22Rv1 (cell line): Measurements from ENCODE around the gene RASSF7.

Source experiments
- H3K27ac ChIP-seq: fragments of 450-650 bp; 2 replicates; pipeline ENCODE4 v1.5.1; 2017
- ZFX ChIP-seq: fragments of 450-650 bp; IDR thresholded peaks from 2 replicates; pipeline ENCODE4 v1.6.1; 2017; ENCODE audit warnings: antibody characterized with exemption, borderline replicate concordance
- TF ChIP-seq, protein P1 (sequence below): fragments of 450-650 bp; IDR thresholded peaks from 2 replicates; pipeline ENCODE4 v1.5.1; 2017; ENCODE audit warnings: mild to moderate bottlenecking

RASSF7 gene

DNA sequence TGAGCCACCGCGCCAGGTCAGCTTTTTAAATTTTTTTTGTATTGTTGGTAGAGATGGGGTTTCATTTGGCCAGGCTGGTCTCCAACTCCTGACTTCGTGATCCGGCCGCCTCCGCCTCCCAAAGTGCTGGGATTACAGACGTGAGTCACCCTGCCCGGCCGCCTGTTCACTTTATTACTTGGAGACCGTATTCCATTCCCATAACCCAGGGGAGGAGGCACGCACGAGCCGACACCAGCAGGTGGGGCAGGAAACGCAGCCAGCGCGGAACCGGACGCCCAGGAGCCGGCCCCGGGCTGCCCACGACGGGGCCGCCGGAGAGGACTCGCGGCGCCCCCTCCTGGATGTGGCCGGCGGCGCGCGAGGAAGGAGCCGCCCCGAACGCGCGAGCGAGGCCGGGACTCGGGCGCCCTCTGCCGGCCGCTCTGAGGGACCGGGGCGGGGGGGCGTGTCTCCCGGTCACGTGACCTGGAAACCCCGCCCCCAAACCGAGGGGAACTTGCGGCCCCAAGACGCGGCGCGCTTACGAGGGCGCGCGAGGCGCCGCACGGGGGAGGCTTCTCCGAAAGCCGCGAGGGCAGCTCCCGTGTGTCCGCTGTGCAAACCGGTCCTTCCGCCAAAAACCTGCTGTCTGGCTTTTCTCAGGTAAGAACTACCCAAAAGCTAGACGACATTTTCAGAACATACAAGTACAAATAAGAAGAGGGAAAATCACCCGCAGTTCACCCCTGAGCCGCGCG lies 42.1 kb upstream of the RASSF7 start:
- H3K27ac ChIP-seq, result peak overlapping the region; percentile 89

DNA sequence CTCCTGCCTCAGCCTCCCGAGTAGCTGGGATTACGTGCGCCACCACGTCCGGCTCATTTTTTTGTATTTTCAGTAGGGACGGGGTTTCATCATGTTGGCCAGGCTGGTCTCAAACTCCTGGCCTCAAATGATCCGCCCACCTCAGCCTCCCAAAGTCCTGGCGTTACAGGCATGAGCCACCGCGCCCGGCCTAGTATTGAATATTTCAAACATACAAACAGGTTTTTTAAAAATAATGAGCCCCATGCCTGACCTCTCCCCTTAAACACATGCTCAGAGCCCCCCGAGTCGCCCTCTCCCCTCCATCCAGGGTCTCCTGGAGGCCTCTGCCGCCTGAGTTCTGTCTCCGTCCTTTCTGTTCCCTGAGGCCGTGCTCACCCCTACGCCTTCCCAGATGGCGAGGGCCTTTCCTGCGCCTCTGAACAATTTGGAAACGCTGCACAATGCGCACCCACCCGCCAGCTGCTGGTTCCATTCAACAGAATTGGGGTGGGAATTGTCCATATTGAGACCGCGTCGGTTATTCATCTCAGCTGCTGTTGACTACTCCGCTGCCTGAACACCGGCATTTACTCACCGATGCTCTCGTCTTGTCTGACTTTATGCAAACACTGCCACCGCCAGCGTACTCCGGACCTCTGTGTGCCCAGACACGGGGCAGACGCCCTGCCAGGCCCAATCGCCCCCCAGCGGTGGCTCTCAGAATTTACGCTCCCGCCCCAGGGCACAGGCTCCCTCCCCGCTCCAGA lies 40.2 kb upstream of the RASSF7 start:
- H3K27ac ChIP-seq, result no peak overlapping the region
- TF ChIP-seq, protein P1, sequence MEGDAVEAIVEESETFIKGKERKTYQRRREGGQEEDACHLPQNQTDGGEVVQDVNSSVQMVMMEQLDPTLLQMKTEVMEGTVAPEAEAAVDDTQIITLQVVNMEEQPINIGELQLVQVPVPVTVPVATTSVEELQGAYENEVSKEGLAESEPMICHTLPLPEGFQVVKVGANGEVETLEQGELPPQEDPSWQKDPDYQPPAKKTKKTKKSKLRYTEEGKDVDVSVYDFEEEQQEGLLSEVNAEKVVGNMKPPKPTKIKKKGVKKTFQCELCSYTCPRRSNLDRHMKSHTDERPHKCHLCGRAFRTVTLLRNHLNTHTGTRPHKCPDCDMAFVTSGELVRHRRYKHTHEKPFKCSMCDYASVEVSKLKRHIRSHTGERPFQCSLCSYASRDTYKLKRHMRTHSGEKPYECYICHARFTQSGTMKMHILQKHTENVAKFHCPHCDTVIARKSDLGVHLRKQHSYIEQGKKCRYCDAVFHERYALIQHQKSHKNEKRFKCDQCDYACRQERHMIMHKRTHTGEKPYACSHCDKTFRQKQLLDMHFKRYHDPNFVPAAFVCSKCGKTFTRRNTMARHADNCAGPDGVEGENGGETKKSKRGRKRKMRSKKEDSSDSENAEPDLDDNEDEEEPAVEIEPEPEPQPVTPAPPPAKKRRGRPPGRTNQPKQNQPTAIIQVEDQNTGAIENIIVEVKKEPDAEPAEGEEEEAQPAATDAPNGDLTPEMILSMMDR, result no peak
- TF ChIP-seq ZFX, result no peak

More for the DNA sequence above, 42.1 kb upstream of the RASSF7 start:
- no peak for TF ChIP-seq ZFX
- TF ChIP-seq, protein P1, result peak; percentile 100

DNA sequence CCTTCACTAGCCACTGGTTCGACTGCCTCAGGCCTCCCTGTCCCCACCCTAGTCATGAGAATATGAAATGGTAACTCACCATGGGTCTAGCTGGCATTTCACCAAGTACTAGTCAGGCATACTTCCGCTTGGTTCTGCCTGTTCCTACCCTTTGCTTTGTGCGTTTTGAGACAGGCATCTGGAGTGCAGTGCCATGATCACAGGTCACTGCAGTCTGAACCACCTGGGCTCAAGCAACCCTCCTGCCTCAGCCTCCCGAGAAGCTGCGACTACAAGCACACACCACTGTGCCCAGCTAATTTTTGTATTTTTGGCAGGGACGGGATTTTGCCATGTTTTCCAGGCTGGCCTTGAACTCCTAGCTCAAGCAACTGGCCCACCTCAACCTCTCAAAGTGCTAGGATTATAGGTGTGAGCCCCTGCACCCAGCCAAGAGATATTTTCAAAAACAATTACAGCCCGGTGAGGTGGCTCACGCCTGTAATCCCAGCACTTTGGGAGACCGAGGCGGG lies 39.5 kb upstream of the RASSF7 start:
- no peak overlapping the region for H3K27ac ChIP-seq

DNA sequence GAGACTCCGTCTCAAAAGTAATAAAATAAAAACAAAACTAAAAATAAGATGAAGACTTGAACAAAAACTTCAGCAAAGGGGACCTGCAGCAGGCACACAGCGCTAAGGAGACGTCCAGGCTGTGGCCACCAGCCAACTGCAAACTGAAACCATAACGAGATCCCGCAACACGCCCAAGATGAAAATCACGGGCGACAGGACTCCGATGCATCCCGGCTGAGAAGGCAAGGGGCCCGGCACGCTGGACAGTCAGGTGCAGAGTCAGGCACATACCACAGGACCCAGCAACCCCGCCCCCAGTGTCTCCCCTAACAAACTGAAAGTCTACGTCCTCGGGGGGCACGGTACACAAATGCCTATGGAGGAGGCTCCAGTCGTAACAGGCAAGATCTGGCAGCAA lies 34.6 kb upstream of the RASSF7 start:
- TF ChIP-seq ZFX, result no peak
- TF ChIP-seq, protein P1, result no peak
- H3K27ac ChIP-seq, result peak overlapping the region; percentile 7; the same call in 1 of the 2 replicates

More for the DNA sequence above, 39.5 kb upstream of the RASSF7 start:
- TF ChIP-seq ZFX, result no peak
- TF ChIP-seq, protein P1, result no peak

DNA sequence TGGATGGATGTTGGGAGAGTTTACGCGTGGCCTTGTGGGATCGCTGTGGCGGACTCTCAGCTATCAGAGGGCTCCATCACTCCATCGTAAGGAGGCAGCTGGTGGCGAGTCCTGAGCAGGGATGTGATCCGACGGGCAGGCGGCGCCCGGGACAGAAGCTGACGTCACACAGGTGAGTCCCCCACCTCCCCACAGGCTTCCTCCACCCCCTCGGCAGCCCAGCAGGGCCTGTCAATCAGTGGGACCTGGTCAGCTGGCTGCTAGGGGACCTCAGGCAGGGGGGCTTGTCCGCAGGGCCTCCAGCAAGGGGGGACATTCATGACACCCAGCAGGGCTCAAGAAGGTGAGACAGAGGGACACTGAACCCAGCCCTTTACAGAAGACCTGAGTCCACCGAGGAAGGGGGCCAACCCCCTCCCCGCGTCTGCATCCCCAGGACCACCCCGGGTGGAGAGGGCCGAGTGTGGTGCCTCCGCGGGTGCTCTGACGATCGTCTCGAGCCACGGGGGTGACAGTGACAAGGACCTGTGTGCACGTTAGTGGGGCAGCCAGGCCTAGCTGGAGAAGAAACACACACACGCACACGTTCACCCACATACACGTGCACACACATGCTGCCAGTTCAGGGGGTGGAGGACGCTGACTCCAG lies 32.5 kb upstream of the RASSF7 start:
- H3K27ac ChIP-seq, result no peak overlapping the region
- TF ChIP-seq, protein P1, result no peak
- TF ChIP-seq ZFX, result no peak

DNA sequence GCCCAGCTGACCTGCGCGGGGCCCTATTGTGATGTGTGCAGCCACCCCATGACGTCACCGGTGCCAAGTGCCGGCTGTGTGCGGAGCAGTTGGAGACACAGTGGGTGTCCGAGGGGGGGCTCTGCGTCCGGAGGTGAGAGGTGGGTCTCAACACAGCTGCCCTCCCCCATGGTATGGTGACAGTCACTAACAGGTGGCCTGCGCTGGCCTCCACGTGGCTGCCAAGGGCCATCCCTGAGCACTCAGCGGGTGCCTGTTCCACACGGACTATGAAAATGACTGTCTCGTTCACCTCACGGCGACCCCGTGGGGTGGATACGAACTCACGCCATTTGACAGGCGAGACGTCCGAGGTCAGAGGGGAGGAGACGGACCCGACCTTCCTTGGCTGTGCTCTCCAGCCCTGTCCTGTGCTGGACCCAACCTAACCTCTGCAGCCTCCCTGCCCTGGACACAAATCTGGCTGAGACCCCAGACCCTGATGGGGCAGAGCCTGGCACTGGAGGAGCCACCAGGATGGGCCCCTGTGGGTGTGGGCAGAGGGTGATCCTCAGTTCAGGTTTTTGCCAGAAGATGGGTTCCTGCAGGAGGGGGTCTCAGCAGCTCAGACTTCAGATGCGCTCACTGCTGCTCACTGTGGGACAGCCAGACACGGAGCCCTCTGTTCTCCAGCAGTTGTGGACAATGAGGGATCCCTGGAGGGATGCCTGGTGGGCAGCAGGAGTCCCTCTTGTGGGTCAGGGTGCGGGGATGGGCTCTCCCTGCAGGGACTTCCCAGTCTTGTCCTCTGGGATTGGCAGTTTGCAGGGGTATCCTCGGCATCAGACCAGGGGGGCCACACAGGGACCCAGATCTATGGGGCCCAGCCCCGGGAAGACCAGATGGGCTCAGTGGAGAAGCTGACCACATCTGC lies 31.7 kb upstream of the RASSF7 start:
- TF ChIP-seq, protein P1, result no peak
- no peak for TF ChIP-seq ZFX
- no peak overlapping the region for H3K27ac ChIP-seq
